GM21786 (cell line): ENCODE results near the gene GFOD2.
"Not testable (repeated sequence)": the region's sequence is repeated elsewhere in the genome, so short reads cannot be mapped to it uniquely, and the experiment has no call there.

ENCODE experiments used
- ATAC-seq: cut with Tn5 transposase; IDR thresholded peaks from one replicate; pipeline ENCODE4 v1.9.1; 2021; ENCODE audit not compliant: unreplicated experiment

Gene GFOD2

GRCh38 chr16:67719048-67719777, at the start of gene GFOD2:
TSS of gene GFOD2 (minus strand) at chr16:67719316. CDS start at chr16:67685715, 33,601 bp downstream.
- peak; percentile 76 for ATAC-seq

GRCh38 chr16:67767953-67768352, 48.8 kb upstream of the GFOD2 start:
- no peak for ATAC-seq

GRCh38 chr16:67766291-67766690, 47.2 kb upstream of the GFOD2 start:
- no peak for ATAC-seq

GRCh38 chr16:67764158-67764667, 45.1 kb upstream of the GFOD2 start:
- ATAC-seq, result no peak

GRCh38 chr16:67763066-67763465, 44.0 kb upstream of the GFOD2 start:
- no peak for ATAC-seq

- ATAC-seq, result no peak
These were observed 43.3 kb upstream of the GFOD2 start for GRCh38 chr16:67762385-67762784.

GRCh38 chr16:67761924-67762323, 42.8 kb upstream of the GFOD2 start:
- ATAC-seq, result no peak

GRCh38 chr16:67760956-67761230, 41.8 kb upstream of the GFOD2 start:
- ATAC-seq, result no peak

- ATAC-seq, result no peak
These were observed 41.3 kb upstream of the GFOD2 start for GRCh38 chr16:67760206-67760955.

- ATAC-seq, result no peak
These were observed 39.9 kb upstream of the GFOD2 start for GRCh38 chr16:67758966-67759365.

GRCh38 chr16:67758006-67758405, 38.9 kb upstream of the GFOD2 start:
- no peak for ATAC-seq

- no peak for ATAC-seq
These were observed 33.5 kb upstream of the GFOD2 start for GRCh38 chr16:67752641-67753040.

GRCh38 chr16:67751331-67751730, 32.2 kb upstream of the GFOD2 start:
- not testable (repeated sequence) for ATAC-seq

GRCh38 chr16:67750466-67750865, 31.4 kb upstream of the GFOD2 start:
- peak; percentile 75 for ATAC-seq

- no peak for ATAC-seq
These were observed 30.4 kb upstream of the GFOD2 start for GRCh38 chr16:67749436-67750078.

- no peak for ATAC-seq
These were observed 29.7 kb upstream of the GFOD2 start for GRCh38 chr16:67748834-67749233.

GRCh38 chr16:67746846-67747245, 27.7 kb upstream of the GFOD2 start:
- ATAC-seq, result no peak

GRCh38 chr16:67741118-67741517, 22.0 kb upstream of the GFOD2 start:
- ATAC-seq, result no peak

- ATAC-seq, result no peak
These were observed 21.3 kb upstream of the GFOD2 start for GRCh38 chr16:67740391-67740790.

GRCh38 chr16:67736858-67737257, 17.7 kb upstream of the GFOD2 start:
- ATAC-seq, result no peak

- ATAC-seq, result no peak
These were observed 15.7 kb upstream of the GFOD2 start for GRCh38 chr16:67734731-67735201.
